Endodermal cell (in vitro differentiated cells): ENCODE data around the gene ZFYVE28. TPM values are rescaled to one million over a fixed set of nuclear protein-coding genes. Genes with fewer than 3 reads are reported as not detected.

Source experiments
- DNase-seq: peaks from one replicate; pipeline ENCODE4 v3.0.0-alpha.2; 2017
- H3K27ac ChIP-seq: 2 replicates; pipeline ENCODE4 v1.5.1; 2013; ENCODE audit warnings: mild to moderate bottlenecking, low read depth, low read length, moderate library complexity
- H3K27me3 ChIP-seq: 2 replicates; pipeline ENCODE4 v1.6.1; 2013; ENCODE audit warnings: mild to moderate bottlenecking, low read length, moderate library complexity; ENCODE audit not compliant: insufficient read depth, control insufficient read depth, poor library complexity, severe bottlenecking
- H3K36me3 ChIP-seq: 2 replicates; pipeline ENCODE4 v1.7.0; 2013; ENCODE audit warnings: mild to moderate bottlenecking, low read length, moderate library complexity; ENCODE audit not compliant: control insufficient read depth, insufficient read depth
- H3K4me1 ChIP-seq: one replicate; pipeline ENCODE4 v1.7.0; 2013; ENCODE audit warnings: low read length; ENCODE audit not compliant: control insufficient read depth, insufficient read depth
- H3K4me3 ChIP-seq: 2 replicates; pipeline ENCODE4 v1.5.1; 2013; ENCODE audit warnings: mild to moderate bottlenecking, low read length, moderate library complexity
- H3K9ac ChIP-seq: 2 replicates; pipeline ENCODE4 v1.6.1; 2013; ENCODE audit warnings: mild to moderate bottlenecking, low read length, moderate library complexity; ENCODE audit not compliant: poor library complexity, severe bottlenecking; ENCODE audit errors: extremely low read depth
- H3K9me3 ChIP-seq: 2 replicates; pipeline ENCODE4 v1.6.1; 2013; ENCODE audit warnings: mild to moderate bottlenecking, low read length, moderate library complexity; ENCODE audit not compliant: control insufficient read depth
- H3K27ac Mint-ChIP-seq: 2 replicates; pipeline ENCODE4 v1.8.0; 2020; ENCODE audit warnings: mixed read lengths
- H3K27me3 Mint-ChIP-seq: 2 replicates; pipeline ENCODE4 v1.8.0; 2021; ENCODE audit warnings: mild to moderate bottlenecking, mixed read lengths; ENCODE audit not compliant: insufficient read depth
- H3K36me3 Mint-ChIP-seq: 2 replicates; pipeline ENCODE4 v1.8.0; 2020; ENCODE audit warnings: low read depth, mixed read lengths
- H3K4me1 Mint-ChIP-seq: 2 replicates; pipeline ENCODE4 v1.8.0; 2020; ENCODE audit warnings: mixed read lengths
- H3K4me3 Mint-ChIP-seq: 2 replicates; pipeline ENCODE4 v1.8.0; 2020; ENCODE audit warnings: mild to moderate bottlenecking, moderate library complexity, mixed read lengths
- H3K9me3 Mint-ChIP-seq: 2 replicates; pipeline ENCODE4 v1.8.0; 2020; ENCODE audit warnings: mild to moderate bottlenecking, mixed read lengths
- WGBS, 2 experiments: methylation state at CpG; one replicate each; pipeline versions ENCODE4 v1.1.5 to v1.1.7; 2013; ENCODE audit warnings: missing lambda C conversion rate in 2 of 2, mixed read lengths in 1 of 2; ENCODE audit not compliant: insufficient coverage in 1 of 2, insufficient read length in 1 of 2; 5-methylcytosine and 5-hydroxymethylcytosine counted together
- total RNA-seq, 2 donors: library from RNA; stranded (reverse); fragmentation: NEBNext Ultra II Directional in 1 of 2; extraction: Animal tissue kit (Norgen Biotek cat#: 25700) in 1 of 2; gene quantifications; 2 replicates in 1 of 2; 3 replicates in 1 of 2; pipeline ENCODE4 v1.2.1, GENCODE V29; 2021
- TF ChIP-seq, protein P1 (sequence below): fragments of 200-600 bp; sonication (generic); conservative IDR thresholded peaks from 2 replicates; pipeline ENCODE4 v1.5.0; 2021; ENCODE audit warnings: antibody characterized with exemption, mild to moderate bottlenecking

The ZFYVE28 gene
- total RNA-seq, 2 donors from 2014 or later, result 0.73 to 1.6 TPM

DNA sequence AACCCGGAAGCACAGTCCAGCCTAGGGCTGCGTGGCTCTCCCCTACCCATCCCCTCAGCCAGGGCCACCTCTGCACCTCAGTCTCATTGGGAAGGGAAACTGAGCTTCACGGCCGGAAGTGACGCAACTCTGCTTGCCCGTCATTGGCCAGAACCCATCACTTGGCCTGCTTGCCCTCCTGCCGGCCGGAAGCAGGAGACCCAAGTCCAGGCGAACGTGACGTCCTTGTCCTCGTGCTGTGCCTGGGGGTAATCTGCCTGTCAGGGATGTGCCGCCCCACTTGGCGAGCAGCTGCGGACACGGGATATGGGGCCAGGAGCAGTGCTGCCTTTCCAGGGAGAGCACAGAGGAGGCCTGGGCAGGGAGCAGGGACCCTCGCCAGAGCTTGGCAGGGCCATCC lies 31.2 kb downstream of the ZFYVE28 start:
- H3K4me3 ChIP-seq, result no peak overlapping the region
- no peaks in the 10 kb centered on the region for H3K27me3 ChIP-seq
- H3K27ac Mint-ChIP-seq, result no peak overlapping the region
- H3K4me3 Mint-ChIP-seq, result no peak overlapping the region
- no peaks in the 10 kb centered on the region for H3K9me3 Mint-ChIP-seq
- H3K27ac ChIP-seq, result no peak overlapping the region
- no peak for DNase-seq
- H3K4me1 ChIP-seq, result no peaks in the 10 kb centered on the region
- H3K9ac ChIP-seq, result no peak overlapping the region
- no peaks in the 10 kb centered on the region for H3K36me3 Mint-ChIP-seq
- H3K36me3 ChIP-seq, result no peaks in the 10 kb centered on the region
- H3K27me3 Mint-ChIP-seq, result no peaks in the 10 kb centered on the region
- TF ChIP-seq, protein P1, sequence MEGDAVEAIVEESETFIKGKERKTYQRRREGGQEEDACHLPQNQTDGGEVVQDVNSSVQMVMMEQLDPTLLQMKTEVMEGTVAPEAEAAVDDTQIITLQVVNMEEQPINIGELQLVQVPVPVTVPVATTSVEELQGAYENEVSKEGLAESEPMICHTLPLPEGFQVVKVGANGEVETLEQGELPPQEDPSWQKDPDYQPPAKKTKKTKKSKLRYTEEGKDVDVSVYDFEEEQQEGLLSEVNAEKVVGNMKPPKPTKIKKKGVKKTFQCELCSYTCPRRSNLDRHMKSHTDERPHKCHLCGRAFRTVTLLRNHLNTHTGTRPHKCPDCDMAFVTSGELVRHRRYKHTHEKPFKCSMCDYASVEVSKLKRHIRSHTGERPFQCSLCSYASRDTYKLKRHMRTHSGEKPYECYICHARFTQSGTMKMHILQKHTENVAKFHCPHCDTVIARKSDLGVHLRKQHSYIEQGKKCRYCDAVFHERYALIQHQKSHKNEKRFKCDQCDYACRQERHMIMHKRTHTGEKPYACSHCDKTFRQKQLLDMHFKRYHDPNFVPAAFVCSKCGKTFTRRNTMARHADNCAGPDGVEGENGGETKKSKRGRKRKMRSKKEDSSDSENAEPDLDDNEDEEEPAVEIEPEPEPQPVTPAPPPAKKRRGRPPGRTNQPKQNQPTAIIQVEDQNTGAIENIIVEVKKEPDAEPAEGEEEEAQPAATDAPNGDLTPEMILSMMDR, result no peak
- H3K9me3 ChIP-seq, result no peaks in the 10 kb centered on the region
- WGBS, 2 experiments, result 95 to 98% methylated on average over 9 to 17 of the region's 17 CpGs
- H3K4me1 Mint-ChIP-seq, result peaks cover 32% of the 10 kb centered on the region

- TF ChIP-seq, protein P1, result no peak
- Mint-ChIP-seq H3K27me3 (no peaks in the 10 kb centered on the region), H3K36me3 (no peaks in the 10 kb centered on the region), H3K9me3 (no peaks in the 10 kb centered on the region), H3K27ac (no peak overlapping the region), H3K4me1 (peaks cover 32% of the 10 kb centered on the region), H3K4me3 (no peak overlapping the region)
- WGBS, 2 experiments, result 92 to 93% methylated on average over 16 to 19 of the region's 19 CpGs
- H3K9me3 ChIP-seq, result no peaks in the 10 kb centered on the region
- H3K27me3 ChIP-seq, result no peaks in the 10 kb centered on the region
- H3K9ac ChIP-seq, result no peak overlapping the region
- no peaks in the 10 kb centered on the region for H3K4me1 ChIP-seq
- no peak for DNase-seq
- H3K27ac ChIP-seq, result no peak overlapping the region
- no peaks in the 10 kb centered on the region for H3K36me3 ChIP-seq
- H3K4me3 ChIP-seq, result no peak overlapping the region
Measured at GRCh38 chr4:2386717-2387116, 31.7 kb downstream of the ZFYVE28 start.

- Histone ChIP-seq H3K4me1 (no peaks in the 10 kb centered on the region), H3K9ac (no peak overlapping the region), H3K27ac (no peak overlapping the region), H3K27me3 (no peaks in the 10 kb centered on the region), H3K9me3 (no peaks in the 10 kb centered on the region), H3K36me3 (no peaks in the 10 kb centered on the region), H3K4me3 (no peak overlapping the region)
- Mint-ChIP-seq H3K36me3 (no peaks in the 10 kb centered on the region), H3K4me3 (no peak overlapping the region), H3K27me3 (no peaks in the 10 kb centered on the region), H3K4me1 (peaks cover 24% of the 10 kb centered on the region), H3K27ac (no peak overlapping the region), H3K9me3 (peaks cover 7% of the 10 kb centered on the region)
- 89 to 90% methylated on average over 6 to 8 of the region's 8 CpGs for WGBS, 2 experiments
- TF ChIP-seq, protein P1, result no peak
- no peak for DNase-seq
Measured at GRCh38 chr4:2385516-2385915, 32.9 kb downstream of the ZFYVE28 start.
